ENCODE data around the gene ELOVL5. TPM values are rescaled to one million over a fixed set of nuclear protein-coding genes. Genes with fewer than 3 reads are reported as not detected.

The ELOVL5 gene
- polyA plus RNA-seq, 1 of the 3 experiments (the other 2 are of a cell fraction): 31.9 TPM

DNA sequence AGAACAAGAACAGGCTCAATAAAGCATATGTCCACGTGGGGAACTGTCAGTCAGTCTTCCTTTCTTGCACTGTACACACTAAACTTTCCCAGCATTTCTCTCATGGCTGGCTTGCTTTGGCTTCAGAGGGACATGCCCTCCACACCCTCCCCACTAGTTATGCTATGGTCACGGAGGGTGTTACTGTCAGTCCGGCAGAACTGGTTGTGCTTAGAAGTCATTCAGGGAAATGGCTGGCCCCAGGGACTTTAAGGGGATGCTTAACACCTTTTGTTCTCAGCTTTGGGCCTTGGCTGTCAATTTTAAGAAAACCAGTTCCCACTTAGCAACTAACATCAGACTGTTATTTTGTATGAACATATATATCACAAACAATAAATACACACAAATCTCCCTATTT lies 55.1 kb downstream of the ELOVL5 start:
- H4K20me1 ChIP-seq (ENCODE audit: insufficient read depth): no peaks in the 10 kb centered on the region
- DNase-seq: no peak
- TF ChIP-seq RFX5 (IDR thresholded peaks at IDR 0.05; ENCODE audit: low read length) (no peak), TAF1 (IDR thresholded peaks at IDR 0.05; ENCODE audit: borderline replicate concordance, low read depth, low read length) (no peak), NFIC (IDR thresholded peaks at IDR 0.05; ENCODE audit: borderline replicate concordance) (no peak), TEAD4 (IDR thresholded peaks at IDR 0.05; ENCODE audit: borderline replicate concordance, insufficient read depth) (no peak), GABPA (IDR thresholded peaks at IDR 0.05; ENCODE audit: low read depth) (no peak), FOSL2 (IDR thresholded peaks at IDR 0.05; ENCODE audit: borderline replicate concordance, low read depth) (no peak), MEF2A (IDR thresholded peaks at IDR 0.05; ENCODE audit: borderline replicate concordance, low read depth) (no peak)
- TF ChIP-seq, protein P1, sequence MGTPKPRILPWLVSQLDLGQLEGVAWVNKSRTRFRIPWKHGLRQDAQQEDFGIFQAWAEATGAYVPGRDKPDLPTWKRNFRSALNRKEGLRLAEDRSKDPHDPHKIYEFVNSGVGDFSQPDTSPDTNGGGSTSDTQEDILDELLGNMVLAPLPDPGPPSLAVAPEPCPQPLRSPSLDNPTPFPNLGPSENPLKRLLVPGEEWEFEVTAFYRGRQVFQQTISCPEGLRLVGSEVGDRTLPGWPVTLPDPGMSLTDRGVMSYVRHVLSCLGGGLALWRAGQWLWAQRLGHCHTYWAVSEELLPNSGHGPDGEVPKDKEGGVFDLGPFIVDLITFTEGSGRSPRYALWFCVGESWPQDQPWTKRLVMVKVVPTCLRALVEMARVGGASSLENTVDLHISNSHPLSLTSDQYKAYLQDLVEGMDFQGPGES (IDR thresholded peaks at IDR 0.05; ENCODE audit: low read depth, low read length): no peak
- ChIA-PET POLR2A (no interaction called here), CTCF (interaction anchor here (1.0 to 5.4 kb wide), 13 partner anchors 10 to 191 kb away, joined by 3 to 34 read pairs (median 6); no protein-coding TSS in a partner anchor)
- no peak overlapping the region for H3K27ac ChIP-seq (ENCODE audit: low read depth in 2 of 2, low read length in 1 of 2)
- peaks cover 37% of the 10 kb centered on the region for H3K79me2 ChIP-seq (ENCODE audit: insufficient read depth)
- no peaks in the 10 kb centered on the region for H3F3A ChIP-seq (replicated peaks; ENCODE audit: insufficient read depth)
- WGBS (ENCODE audit: low lambda C conversion rate): 94% methylated on average over 3 of the region's 3 CpGs
- H3K4me3 ChIP-seq (ENCODE audit: low read depth in 2 of 2, low read length in 1 of 2): no peak overlapping the region
- H3K4me1 ChIP-seq (ENCODE audit: control insufficient read depth in 1 of 2, insufficient read depth in 2 of 2, low read depth in 1 of 2, low read length in 1 of 2): peaks cover 9 to 15% of the 10 kb centered on the region in 2 experiments
- no peak overlapping the region for H3K9ac ChIP-seq
- no peaks in the 10 kb centered on the region for H3K9me2 ChIP-seq
- H2AFZ ChIP-seq (ENCODE audit: low read depth): no peak overlapping the region
- no peaks in the 10 kb centered on the region for H3K9me3 ChIP-seq
- no peaks in the 10 kb centered on the region for H3K27me3 ChIP-seq (ENCODE audit: insufficient read depth)
- no peak overlapping the region for H3K4me2 ChIP-seq
- peaks cover 17 to 20% of the 10 kb centered on the region in 2 experiments for H3K36me3 ChIP-seq (replicated peaks in 1 of 2; ENCODE audit: control insufficient read depth in 1 of 2, insufficient read depth in 2 of 2, low read length in 1 of 2)

DNA sequence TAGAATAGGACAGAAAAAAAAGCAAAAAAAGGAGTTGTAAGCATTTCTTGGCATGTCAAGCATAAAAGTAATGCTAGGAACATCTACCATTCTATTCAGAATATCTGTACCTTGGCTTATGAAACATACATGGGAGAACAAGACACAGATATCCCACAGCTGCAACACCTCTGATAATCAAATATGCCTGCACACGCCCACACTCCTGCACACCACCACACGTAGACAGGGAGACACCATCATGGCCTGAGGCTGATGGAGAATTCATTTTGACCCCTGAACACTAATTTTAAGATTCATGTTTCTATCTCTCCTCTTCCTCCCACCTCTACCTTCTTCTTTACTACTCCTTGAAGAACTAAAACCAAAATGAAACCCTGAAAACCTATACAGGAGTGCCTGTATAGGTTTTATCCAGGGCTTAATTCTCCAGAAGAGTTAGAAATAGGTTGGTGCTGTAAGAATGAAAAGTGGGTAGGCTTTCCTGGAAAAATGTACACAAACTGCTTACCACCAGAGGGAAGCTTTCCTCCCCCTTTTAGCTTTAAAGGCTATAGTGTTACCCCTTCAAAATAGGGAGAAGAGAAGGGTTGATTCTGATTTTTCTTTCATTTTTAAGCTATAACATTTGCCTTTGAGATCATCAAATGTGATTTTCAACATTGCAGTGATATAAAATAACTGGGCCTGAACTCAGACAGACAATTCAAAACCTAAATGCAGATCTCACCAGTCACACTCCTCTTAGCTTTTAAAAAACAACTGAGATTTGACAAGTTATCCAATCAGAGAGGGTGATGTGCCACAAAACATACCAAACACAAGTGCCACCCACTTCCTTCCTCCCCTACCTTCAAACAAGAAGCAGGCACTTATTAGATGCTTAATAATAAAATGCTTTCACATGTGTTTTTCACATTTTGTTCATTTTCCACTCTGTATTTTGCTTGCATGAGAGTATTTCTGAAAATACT lies 57.9 kb downstream of the ELOVL5 start:
- Histone ChIP-seq H3K9ac (no peak overlapping the region), H3K4me1 (ENCODE audit: control insufficient read depth in 1 of 2, insufficient read depth in 2 of 2, low read depth in 1 of 2, low read length in 1 of 2) (peaks cover 0 to 5% of the 10 kb centered on the region in 2 experiments; a peak in 2 of 4 replicates), H3K4me2 (no peak overlapping the region), H3K27me3 (ENCODE audit: insufficient read depth) (no peaks in the 10 kb centered on the region), H3K9me2 (no peaks in the 10 kb centered on the region), H2AFZ (ENCODE audit: low read depth) (no peak overlapping the region), H3K9me3 (no peaks in the 10 kb centered on the region), H3K4me3 (ENCODE audit: low read depth in 2 of 2, low read length in 1 of 2) (no peak overlapping the region), H3K36me3 (replicated peaks in 1 of 2; ENCODE audit: control insufficient read depth in 1 of 2, insufficient read depth in 2 of 2, low read length in 1 of 2) (peaks cover 21 to 30% of the 10 kb centered on the region in 2 experiments), H3K27ac (ENCODE audit: low read depth in 2 of 2, low read length in 1 of 2) (no peak overlapping the region), H3F3A (replicated peaks; ENCODE audit: insufficient read depth) (no peaks in the 10 kb centered on the region), H4K20me1 (ENCODE audit: insufficient read depth) (no peaks in the 10 kb centered on the region), H3K79me2 (ENCODE audit: insufficient read depth) (peaks cover 10% of the 10 kb centered on the region; the same call in 1 of the 2 replicates)
- TF ChIP-seq, protein P2, sequence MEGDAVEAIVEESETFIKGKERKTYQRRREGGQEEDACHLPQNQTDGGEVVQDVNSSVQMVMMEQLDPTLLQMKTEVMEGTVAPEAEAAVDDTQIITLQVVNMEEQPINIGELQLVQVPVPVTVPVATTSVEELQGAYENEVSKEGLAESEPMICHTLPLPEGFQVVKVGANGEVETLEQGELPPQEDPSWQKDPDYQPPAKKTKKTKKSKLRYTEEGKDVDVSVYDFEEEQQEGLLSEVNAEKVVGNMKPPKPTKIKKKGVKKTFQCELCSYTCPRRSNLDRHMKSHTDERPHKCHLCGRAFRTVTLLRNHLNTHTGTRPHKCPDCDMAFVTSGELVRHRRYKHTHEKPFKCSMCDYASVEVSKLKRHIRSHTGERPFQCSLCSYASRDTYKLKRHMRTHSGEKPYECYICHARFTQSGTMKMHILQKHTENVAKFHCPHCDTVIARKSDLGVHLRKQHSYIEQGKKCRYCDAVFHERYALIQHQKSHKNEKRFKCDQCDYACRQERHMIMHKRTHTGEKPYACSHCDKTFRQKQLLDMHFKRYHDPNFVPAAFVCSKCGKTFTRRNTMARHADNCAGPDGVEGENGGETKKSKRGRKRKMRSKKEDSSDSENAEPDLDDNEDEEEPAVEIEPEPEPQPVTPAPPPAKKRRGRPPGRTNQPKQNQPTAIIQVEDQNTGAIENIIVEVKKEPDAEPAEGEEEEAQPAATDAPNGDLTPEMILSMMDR (IDR thresholded peaks at IDR 0.05): peak; percentile 26; the same call in 1 of the 2 replicates
- no peak for TF ChIP-seq ELF1 (IDR thresholded peaks at IDR 0.05)
- POLR2A ChIA-PET: no interaction called here
- CTCF ChIA-PET: interaction anchor here (0.9 to 1.1 kb wide), 2 partner anchors 17 to 194 kb away, joined by 4 read pairs; no protein-coding TSS in a partner anchor
- no peak for DNase-seq
- WGBS (ENCODE audit: low lambda C conversion rate): 91% methylated on average over 2 of the region's 2 CpGs

Measured in SK-N-SH (cell line).